Common myeloid progenitor, CD34-positive (primary cell): ENCODE results near the gene SYCP2L. TPM values are rescaled to one million over a fixed set of nuclear protein-coding genes. Genes with fewer than 3 reads are reported as not detected.

Experiments used
- CTCF ChIA-PET: fragments of 350-600 bp; sonication (Branson Sonifier 250); formaldehyde crosslinking; loops from one replicate; lab custom pipeline; 2021; ENCODE audit warnings: antibody characterized with exemption; lab: Charles Lee
- POLR2A ChIA-PET: fragments of 350-600 bp; sonication (Branson Sonifier 250); formaldehyde crosslinking; loops from one replicate; lab custom pipeline; 2021; ENCODE audit warnings: antibody characterized with exemption; lab: Charles Lee
- DNase-seq, 3 donors: peaks; one replicate each; pipeline versions ENCODE4 v3.0.0 to v3.0.0-alpha.2; 2013
- H3K27ac ChIP-seq, 2 experiments: 1 replicate in 1 of 2; 2 replicates in 1 of 2; pipeline ENCODE4 v1.7.0; 2013; ENCODE audit warnings: inconsistent platforms in 2 of 2, low read length in 2 of 2, mild to moderate bottlenecking in 2 of 2, low read depth in 1 of 2, moderate library complexity in 1 of 2; ENCODE audit not compliant: severe bottlenecking in 2 of 2, insufficient read depth in 1 of 2, poor library complexity in 1 of 2
- H3K27me3 ChIP-seq, 5 experiments: replicated peaks in 2 of 5; 1 replicate in 3 of 5; 2 replicates in 2 of 5; pipeline versions ENCODE4 v1.6.1 to v1.7.0; 2013; ENCODE audit warnings: low read length in 4 of 5, mild to moderate bottlenecking in 2 of 5, moderate library complexity in 2 of 5, inconsistent platforms in 1 of 5; ENCODE audit not compliant: insufficient read depth in 5 of 5, control insufficient read depth in 4 of 5
- H3K36me3 ChIP-seq, 4 experiments: 1 replicate in 2 of 4; 2 replicates in 2 of 4; pipeline versions ENCODE4 v1.6.1 to v1.7.0; 2013; ENCODE audit warnings: low read length in 3 of 4, control low read depth in 1 of 4, mild to moderate bottlenecking in 1 of 4; ENCODE audit not compliant: control insufficient read depth in 4 of 4, insufficient read depth in 4 of 4
- H3K4me1 ChIP-seq, 4 experiments: 1 replicate in 3 of 4; 2 replicates in 1 of 4; pipeline versions ENCODE4 v1.6.1 to v1.7.1; 2013; ENCODE audit warnings: low read length in 3 of 4, mild to moderate bottlenecking in 3 of 4, control low read depth in 1 of 4, inconsistent platforms in 1 of 4, moderate library complexity in 1 of 4; ENCODE audit not compliant: control insufficient read depth in 4 of 4, insufficient read depth in 4 of 4; ENCODE audit errors: control extremely low read depth in 1 of 4
- H3K4me3 ChIP-seq, 7 experiments: 1 replicate in 4 of 7; 2 replicates in 3 of 7; pipeline versions ENCODE4 v1.5.1 to v1.7.0; 2013; ENCODE audit warnings: mild to moderate bottlenecking in 7 of 7, low read length in 6 of 7, moderate library complexity in 6 of 7, inconsistent platforms in 2 of 7, low read depth in 2 of 7, control low read depth in 1 of 7; ENCODE audit not compliant: insufficient read depth in 4 of 7, control insufficient read depth in 1 of 7; ENCODE audit errors: extremely low read depth in 1 of 7
- H3K9me3 ChIP-seq, 5 experiments: 1 replicate in 4 of 5; 2 replicates in 1 of 5; pipeline versions ENCODE4 v1.6.1 to v1.7.1; 2013; ENCODE audit warnings: low read length in 4 of 5, mild to moderate bottlenecking in 2 of 5, inconsistent platforms in 1 of 5, low read depth in 1 of 5, moderate library complexity in 1 of 5; ENCODE audit not compliant: control insufficient read depth in 4 of 5, insufficient read depth in 2 of 5; ENCODE audit errors: control extremely low read depth in 1 of 5
- WGBS: methylation state at CpG from one replicate; pipeline ENCODE4 v1.1.5; 2013; ENCODE audit not compliant: insufficient coverage; 5-methylcytosine and 5-hydroxymethylcytosine counted together
- polyA plus RNA-seq: library from polyadenylated mRNA; unstranded; fragments of 120-200 nt; gene quantifications from one replicate; pipeline ENCODE4 v1.2.1, GENCODE V29; 2013

Gene SYCP2L
- 0.86 TPM for polyA plus RNA-seq

- ChIA-PET POLR2A (no interaction called here), CTCF (interaction anchor here (0.7 to 1.5 kb wide), 4 partner anchors 9 to 17 kb away, joined by 3 to 6 read pairs (median 4); no protein-coding TSS in a partner anchor)
- WGBS: 3% methylated on average over 47 of the region's 58 CpGs
- H3K27ac ChIP-seq: peak within 1 kb of the TSS in 1 of 2 experiments; percentile 58
- H3K4me1 ChIP-seq: peaks cover 2 to 25% (median 18%) of the 10 kb centered on the region in 4 experiments
- peak; percentile 65 to 84 (median 70) for DNase-seq
- H3K36me3 ChIP-seq: no peaks in the 10 kb centered on the region
- peak within 1 kb of the TSS in 6 of 7 experiments; percentile 37 to 70 (median 61) for H3K4me3 ChIP-seq
- peaks cover 9 to 67% (median 30%) of the 10 kb centered on the region in 5 experiments for H3K27me3 ChIP-seq
- H3K9me3 ChIP-seq: peaks cover 0 to 5% (median 0%) of the 10 kb centered on the region in 5 experiments
Measured at GRCh38 chr6:10886691-10887502, at the start of gene SYCP2L. Gene SYCP2L, plus strand, starts transcription at chr6:10887052. Its CDS starts 75 bp downstream, at chr6:10887127.

- DNase-seq: peak; percentile 34 to 79 (median 68)
- Histone ChIP-seq H3K9me3 (peaks cover 0 to 6% (median 0%) of the 10 kb centered on the region in 5 experiments), H3K27me3 (peaks cover 6 to 58% (median 32%) of the 10 kb centered on the region in 5 experiments), H3K4me1 (peaks cover 5 to 22% (median 19%) of the 10 kb centered on the region in 4 experiments), H3K4me3 (peak overlapping the region in 6 of 7 experiments; percentile 63 to 85 (median 72)), H3K27ac (peak overlapping the region in 1 of 2 experiments; percentile 79), H3K36me3 (no peaks in the 10 kb centered on the region)
- ChIA-PET CTCF (interaction anchor here (0.6 to 0.9 kb wide), 2 partner anchors 19 to 35 kb away, joined by 3 read pairs; no protein-coding TSS in a partner anchor), POLR2A (interaction anchor here (0.6 to 0.7 kb wide), 2 partner anchors 426 to 1172 kb away, joined by 3 to 4 read pairs; no protein-coding TSS in a partner anchor)
- 0% methylated on average over 21 of the region's 22 CpGs for WGBS
Measured at GRCh38 chr6:10837622-10837994, 49.2 kb upstream of the SYCP2L start.

- CTCF ChIA-PET: no interaction called here
- POLR2A ChIA-PET: interaction anchor here (0.6 to 0.7 kb wide), 2 partner anchors 427 to 1172 kb away, joined by 3 to 4 read pairs; no protein-coding TSS in a partner anchor
- under 1% methylated on average over 47 of the region's 53 CpGs for WGBS
- H3K4me1 ChIP-seq: peaks cover 5 to 22% (median 19%) of the 10 kb centered on the region in 4 experiments
- no peaks in the 10 kb centered on the region for H3K36me3 ChIP-seq
- H3K27ac ChIP-seq: peak within 1 kb of the TSS in 1 of 2 experiments; percentile 79
- peak; percentile 87 to 93 (median 93) for DNase-seq
- peaks cover 0 to 6% (median 0%) of the 10 kb centered on the region in 5 experiments for H3K9me3 ChIP-seq
- H3K27me3 ChIP-seq: peaks cover 6 to 61% (median 32%) of the 10 kb centered on the region in 5 experiments
- H3K4me3 ChIP-seq: peak within 1 kb of the TSS; percentile 39 to 85 (median 71)
Measured at GRCh38 chr6:10837995-10838793, 48.7 kb upstream of the SYCP2L start, which contains the start of gene MAK. Gene MAK, minus strand, starts transcription at chr6:10838539. Its CDS starts 7,891 bp downstream, at chr6:10830648.

GRCh38 chr6:10838794-10839333 is 48.0 kb upstream of the SYCP2L start:
- peaks cover 5 to 22% (median 19%) of the 10 kb centered on the region in 4 experiments for H3K4me1 ChIP-seq
- WGBS: 76% methylated on average over 7 of the region's 8 CpGs
- CTCF ChIA-PET: no interaction called here
- DNase-seq: peak in 1 of 3 donors; percentile 17
- peaks cover 6 to 61% (median 32%) of the 10 kb centered on the region in 5 experiments for H3K27me3 ChIP-seq
- H3K9me3 ChIP-seq: peaks cover 0 to 11% (median 0%) of the 10 kb centered on the region in 5 experiments
- peak overlapping the region in 1 of 2 experiments; percentile 2 for H3K27ac ChIP-seq
- peak overlapping the region in 6 of 7 experiments; percentile 63 to 85 (median 72) for H3K4me3 ChIP-seq
- POLR2A ChIA-PET: no interaction called here
- H3K36me3 ChIP-seq: no peaks in the 10 kb centered on the region

- POLR2A ChIA-PET: no interaction called here
- DNase-seq: no peak
- Histone ChIP-seq H3K4me1 (peaks cover 5 to 6% (median 5%) of the 10 kb centered on the region in 4 experiments), H3K36me3 (no peaks in the 10 kb centered on the region), H3K9me3 (peaks cover 0 to 5% (median 0%) of the 10 kb centered on the region in 5 experiments), H3K27ac (no peak overlapping the region), H3K27me3 (peaks cover 0 to 22% (median 7%) of the 10 kb centered on the region in 5 experiments), H3K4me3 (no peak overlapping the region)
- CTCF ChIA-PET: interaction anchor here (1.2 kb wide), 1 partner anchor 43 kb away, joined by 3 read pairs; no protein-coding TSS in a partner anchor
Measured at GRCh38 chr6:10843554-10843953, 43.3 kb upstream of the SYCP2L start.

- DNase-seq: peak; percentile 10 to 33 (median 30)
- Histone ChIP-seq H3K27ac (no peak overlapping the region), H3K4me1 (peaks cover 0 to 6% (median under 1%) of the 10 kb centered on the region in 4 experiments), H3K36me3 (no peaks in the 10 kb centered on the region), H3K4me3 (no peak overlapping the region), H3K27me3 (peaks cover 0 to 3% (median 0%) of the 10 kb centered on the region in 5 experiments), H3K9me3 (peaks cover 0 to 7% (median 2%) of the 10 kb centered on the region in 5 experiments)
- 57% methylated on average over 1 of the region's 3 CpGs for WGBS
- POLR2A ChIA-PET: no interaction called here
- CTCF ChIA-PET: no interaction called here
Measured at GRCh38 chr6:10847684-10848083, 39.2 kb upstream of the SYCP2L start.
